ENCODE data around the gene AGPAT2.

Gene AGPAT2

DNA sequence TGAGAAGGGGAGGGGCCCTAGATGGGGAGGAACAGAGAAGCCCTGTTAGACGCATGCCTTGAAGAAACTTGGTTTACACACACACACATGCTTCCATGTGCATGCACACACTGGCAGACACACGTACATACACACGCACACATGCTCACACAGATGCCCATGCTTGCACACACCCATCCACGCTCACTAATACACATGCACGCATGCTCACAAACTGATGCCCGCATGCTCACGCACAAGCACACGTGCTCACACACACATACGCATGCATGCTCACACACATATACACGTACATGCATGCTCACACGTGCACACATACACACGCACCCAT lies 56.6 kb downstream of the AGPAT2 start:
- no peak overlapping the region for H3K4me3 ChIP-seq (ENCODE audit: low read depth, low read length)
- TF ChIP-seq, protein P1, sequence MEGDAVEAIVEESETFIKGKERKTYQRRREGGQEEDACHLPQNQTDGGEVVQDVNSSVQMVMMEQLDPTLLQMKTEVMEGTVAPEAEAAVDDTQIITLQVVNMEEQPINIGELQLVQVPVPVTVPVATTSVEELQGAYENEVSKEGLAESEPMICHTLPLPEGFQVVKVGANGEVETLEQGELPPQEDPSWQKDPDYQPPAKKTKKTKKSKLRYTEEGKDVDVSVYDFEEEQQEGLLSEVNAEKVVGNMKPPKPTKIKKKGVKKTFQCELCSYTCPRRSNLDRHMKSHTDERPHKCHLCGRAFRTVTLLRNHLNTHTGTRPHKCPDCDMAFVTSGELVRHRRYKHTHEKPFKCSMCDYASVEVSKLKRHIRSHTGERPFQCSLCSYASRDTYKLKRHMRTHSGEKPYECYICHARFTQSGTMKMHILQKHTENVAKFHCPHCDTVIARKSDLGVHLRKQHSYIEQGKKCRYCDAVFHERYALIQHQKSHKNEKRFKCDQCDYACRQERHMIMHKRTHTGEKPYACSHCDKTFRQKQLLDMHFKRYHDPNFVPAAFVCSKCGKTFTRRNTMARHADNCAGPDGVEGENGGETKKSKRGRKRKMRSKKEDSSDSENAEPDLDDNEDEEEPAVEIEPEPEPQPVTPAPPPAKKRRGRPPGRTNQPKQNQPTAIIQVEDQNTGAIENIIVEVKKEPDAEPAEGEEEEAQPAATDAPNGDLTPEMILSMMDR (IDR thresholded peaks at IDR 0.05; ENCODE audit: insufficient read depth, low read depth, low read length, missing control alignments) = no peak
- no peak for DNase-seq (ENCODE audit: low read depth)

GRCh38 chr9:136629879-136630661 lies 57.2 kb downstream of the AGPAT2 start:
- DNase-seq (ENCODE audit: low read depth) = peak; percentile 55
- TF ChIP-seq, protein P1 (IDR thresholded peaks at IDR 0.05; ENCODE audit: insufficient read depth, low read depth, low read length, missing control alignments) = peak; percentile 65

DNA sequence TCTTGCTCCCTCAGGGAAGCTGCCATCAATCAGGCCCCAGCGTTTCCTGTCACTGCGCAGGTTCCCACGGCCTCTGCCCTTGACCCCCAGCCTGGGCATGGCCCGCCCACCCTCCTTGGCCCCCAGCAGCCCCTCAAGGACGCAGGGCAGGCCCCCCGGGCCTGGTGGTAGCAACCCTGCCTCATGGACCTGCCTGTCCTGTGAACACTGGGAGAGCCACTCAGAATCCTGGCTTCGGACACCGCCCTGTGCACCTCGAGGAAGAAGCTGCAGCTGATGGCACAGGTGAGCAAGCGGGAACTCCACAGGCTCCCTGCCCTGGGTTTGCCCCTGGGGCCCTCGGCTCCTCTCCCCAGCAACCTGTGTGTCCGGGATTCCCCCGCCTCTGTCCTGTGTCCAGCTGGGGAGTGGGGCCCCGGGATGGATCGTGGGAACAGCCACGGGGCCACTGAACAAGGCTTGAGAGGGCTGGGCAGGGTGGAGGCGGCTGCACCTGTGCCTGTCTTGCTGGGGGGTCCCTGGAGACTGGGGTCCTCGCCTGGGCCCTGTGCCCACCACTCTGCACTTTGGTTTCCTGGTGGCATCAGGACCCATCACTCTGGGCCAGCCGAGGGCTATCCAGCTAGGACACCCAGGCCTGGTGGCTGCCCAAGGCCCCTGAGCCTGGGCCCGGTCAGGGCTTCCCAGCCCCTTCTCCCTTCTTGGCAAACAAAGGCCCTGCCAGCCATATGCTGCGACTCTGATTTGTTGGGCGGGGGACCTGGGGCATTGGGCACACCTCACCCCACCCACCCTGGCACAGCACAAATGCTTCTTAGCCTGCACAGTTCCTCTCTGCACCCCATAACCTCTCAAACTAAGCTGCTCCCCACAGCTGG lies 58.0 kb downstream of the AGPAT2 start:
- DNase-seq (ENCODE audit: low read depth) = no peak
- H3K4me3 ChIP-seq (ENCODE audit: low read depth, low read length) = no peak overlapping the region
- TF ChIP-seq, protein P1 (IDR thresholded peaks at IDR 0.05; ENCODE audit: insufficient read depth, low read depth, low read length, missing control alignments) = no peak

More at GRCh38 chr9:136629879-136630661, 57.2 kb downstream of the AGPAT2 start:
- no peak overlapping the region for H3K4me3 ChIP-seq (ENCODE audit: low read depth, low read length)

DNA sequence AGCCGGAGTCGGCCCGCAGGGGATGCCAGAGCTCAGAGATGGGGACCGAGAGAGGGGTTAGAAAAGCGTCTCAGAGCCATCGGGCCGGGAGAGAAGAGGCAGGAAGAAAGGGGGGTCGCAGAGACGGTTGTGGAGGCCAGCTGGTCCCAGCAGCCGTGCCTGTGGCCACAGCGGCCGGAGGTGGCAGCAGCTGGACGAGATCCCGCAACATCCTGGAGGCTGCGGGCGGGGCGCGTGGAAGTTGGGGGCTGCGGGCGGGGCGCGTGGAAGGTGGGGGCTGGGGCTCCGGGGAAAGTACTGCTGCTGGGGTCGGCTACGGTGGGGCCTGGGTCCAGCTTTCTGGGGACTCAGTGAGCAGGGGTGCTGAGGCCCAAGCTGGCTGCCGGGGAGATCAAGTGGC lies 59.0 kb downstream of the AGPAT2 start:
- DNase-seq (ENCODE audit: low read depth) = no peak
- TF ChIP-seq, protein P1 (IDR thresholded peaks at IDR 0.05; ENCODE audit: insufficient read depth, low read depth, low read length, missing control alignments) = no peak
- H3K4me3 ChIP-seq (ENCODE audit: low read depth, low read length) = no peak overlapping the region

DNA sequence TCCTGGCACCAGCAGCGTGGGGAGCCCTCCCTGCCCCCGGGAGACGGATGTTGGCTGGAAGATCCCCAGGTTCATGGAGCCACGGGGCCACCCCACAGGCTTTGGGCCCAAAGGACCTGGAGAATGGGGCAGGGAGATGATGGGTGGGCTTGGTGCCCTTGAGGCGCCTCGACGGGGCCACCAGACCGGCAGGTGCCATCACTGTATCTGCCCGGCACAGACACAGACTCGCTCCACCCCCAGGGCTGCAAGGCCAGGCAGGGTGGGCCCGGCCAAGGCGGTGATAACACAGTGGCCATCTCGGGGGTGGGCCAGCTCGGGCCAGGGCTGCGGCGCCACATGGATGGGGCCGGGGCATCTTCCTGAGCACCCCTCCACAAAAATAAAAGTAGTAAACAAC lies 59.6 kb downstream of the AGPAT2 start:
- H3K4me3 ChIP-seq (ENCODE audit: low read depth, low read length) = no peak overlapping the region
- TF ChIP-seq, protein P1 (IDR thresholded peaks at IDR 0.05; ENCODE audit: insufficient read depth, low read depth, low read length, missing control alignments) = no peak
- DNase-seq (ENCODE audit: low read depth) = no peak

DNA sequence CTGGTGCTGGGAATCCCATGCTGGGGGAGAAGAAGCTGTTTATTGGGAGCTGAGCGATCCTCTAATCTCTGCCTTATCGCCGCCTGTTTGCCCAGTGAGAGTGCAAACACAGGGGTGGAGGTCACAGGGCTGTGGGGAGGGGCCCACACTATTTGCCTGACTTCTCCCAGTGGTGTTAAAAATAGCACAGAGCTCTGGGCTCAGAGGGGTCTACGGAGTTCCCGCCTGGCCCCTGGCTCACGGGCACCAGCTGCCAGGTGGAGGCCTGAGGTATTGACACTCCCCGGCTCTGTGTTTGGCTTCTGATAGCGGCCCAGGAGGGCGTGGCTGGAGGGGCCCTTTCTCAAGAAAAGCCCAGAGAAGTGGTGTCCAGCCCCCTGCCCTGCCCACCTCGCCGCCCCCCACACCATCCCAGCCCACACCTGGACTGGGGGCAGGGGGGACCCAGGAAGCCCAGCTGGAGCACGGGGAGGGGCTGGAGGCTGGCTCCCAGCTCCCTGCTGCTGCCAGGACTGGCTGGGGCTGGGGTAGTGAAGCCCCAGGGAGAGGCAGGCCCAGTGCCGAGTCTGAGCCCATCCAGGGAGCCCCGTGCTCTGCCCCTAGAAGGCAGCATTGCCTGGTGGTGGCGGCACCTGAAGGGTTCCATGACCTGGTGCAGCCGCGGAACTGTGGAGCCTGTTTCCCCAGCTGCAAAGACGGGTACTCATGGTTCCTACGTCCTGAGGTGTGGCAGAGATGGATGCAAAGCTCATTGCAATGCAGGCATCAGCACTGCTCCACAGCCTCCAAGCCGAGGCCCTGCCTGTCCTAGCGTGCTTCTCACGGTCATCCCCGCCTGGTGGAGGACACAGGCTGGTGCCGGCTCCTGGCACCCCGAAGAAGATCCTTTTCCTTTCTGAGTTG lies 60.3 kb downstream of the AGPAT2 start:
- no peak overlapping the region for H3K4me3 ChIP-seq (ENCODE audit: low read depth, low read length)
- TF ChIP-seq, protein P1 (IDR thresholded peaks at IDR 0.05; ENCODE audit: insufficient read depth, low read depth, low read length, missing control alignments) = no peak
- no peak for DNase-seq (ENCODE audit: low read depth)

Data from GM12865 (cell line).